ENCODE data around the gene PTPN23. TPM values are rescaled to one million over a fixed set of nuclear protein-coding genes. Genes with fewer than 3 reads are reported as not detected.

The PTPN23 gene
- total and polyA plus RNA-seq, 2 of the 13 experiments (the other 11 are each of a cell fraction or from before 2014, with no cell fraction given) = 2.3 to 3.7 TPM

DNA sequence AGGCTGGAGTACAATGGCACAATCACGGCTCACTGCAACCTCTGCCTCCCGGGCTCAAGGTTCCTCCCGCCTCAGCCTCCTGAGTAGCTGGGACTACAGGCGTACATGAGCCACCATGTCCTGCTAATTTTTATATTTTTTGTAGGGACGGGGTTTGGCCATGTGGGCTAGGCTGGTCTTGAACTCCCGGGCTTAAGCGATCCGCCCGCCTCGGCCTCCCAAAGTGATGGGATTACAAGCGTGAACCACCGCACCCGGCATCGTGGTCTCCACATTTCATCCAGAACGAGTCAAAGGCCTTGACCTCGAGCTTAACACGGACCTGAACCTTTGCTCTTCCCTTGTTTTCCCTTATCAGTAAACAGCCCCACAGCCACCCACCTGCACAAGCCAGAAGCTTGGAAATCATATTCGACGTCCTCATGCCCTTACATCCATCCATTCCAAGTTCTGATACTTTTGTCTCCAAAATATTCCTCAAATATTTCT is 1.4 kb upstream of the PTPN23 start (continued):
- TF ChIP-seq ZNF672 (CRISPR knock-in tag; IDR thresholded peaks at IDR 0.05) = no peak
- TF ChIP-seq MTA3 (CRISPR knock-in tag; IDR thresholded peaks at IDR 0.05) = no peak
- TF ChIP-seq, protein P1, sequence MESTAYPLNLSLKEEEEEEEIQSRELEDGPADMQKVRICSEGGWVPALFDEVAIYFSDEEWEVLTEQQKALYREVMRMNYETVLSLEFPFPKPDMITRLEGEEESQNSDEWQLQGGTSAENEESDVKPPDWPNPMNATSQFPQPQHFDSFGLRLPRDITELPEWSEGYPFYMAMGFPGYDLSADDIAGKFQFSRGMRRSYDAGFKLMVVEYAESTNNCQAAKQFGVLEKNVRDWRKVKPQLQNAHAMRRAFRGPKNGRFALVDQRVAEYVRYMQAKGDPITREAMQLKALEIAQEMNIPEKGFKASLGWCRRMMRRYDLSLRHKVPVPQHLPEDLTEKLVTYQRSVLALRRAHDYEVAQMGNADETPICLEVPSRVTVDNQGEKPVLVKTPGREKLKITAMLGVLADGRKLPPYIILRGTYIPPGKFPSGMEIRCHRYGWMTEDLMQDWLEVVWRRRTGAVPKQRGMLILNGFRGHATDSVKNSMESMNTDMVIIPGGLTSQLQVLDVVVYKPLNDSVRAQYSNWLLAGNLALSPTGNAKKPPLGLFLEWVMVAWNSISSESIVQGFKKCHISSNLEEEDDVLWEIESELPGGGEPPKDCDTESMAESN (CRISPR knock-in tag; conservative IDR thresholded peaks at IDR 0.05) = peak; percentile 59; the same call in 1 of the 2 replicates
- TF ChIP-seq ZFP62 (CRISPR knock-in tag; IDR thresholded peaks at IDR 0.05) = no peak
- TF ChIP-seq, protein P2, sequence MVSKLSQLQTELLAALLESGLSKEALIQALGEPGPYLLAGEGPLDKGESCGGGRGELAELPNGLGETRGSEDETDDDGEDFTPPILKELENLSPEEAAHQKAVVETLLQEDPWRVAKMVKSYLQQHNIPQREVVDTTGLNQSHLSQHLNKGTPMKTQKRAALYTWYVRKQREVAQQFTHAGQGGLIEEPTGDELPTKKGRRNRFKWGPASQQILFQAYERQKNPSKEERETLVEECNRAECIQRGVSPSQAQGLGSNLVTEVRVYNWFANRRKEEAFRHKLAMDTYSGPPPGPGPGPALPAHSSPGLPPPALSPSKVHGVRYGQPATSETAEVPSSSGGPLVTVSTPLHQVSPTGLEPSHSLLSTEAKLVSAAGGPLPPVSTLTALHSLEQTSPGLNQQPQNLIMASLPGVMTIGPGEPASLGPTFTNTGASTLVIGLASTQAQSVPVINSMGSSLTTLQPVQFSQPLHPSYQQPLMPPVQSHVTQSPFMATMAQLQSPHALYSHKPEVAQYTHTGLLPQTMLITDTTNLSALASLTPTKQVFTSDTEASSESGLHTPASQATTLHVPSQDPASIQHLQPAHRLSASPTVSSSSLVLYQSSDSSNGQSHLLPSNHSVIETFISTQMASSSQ (IDR thresholded peaks at IDR 0.05; ENCODE audit: low read depth) = 0 out of 2 replicates have a peak, but pooled peaks have one; percentile 18
- TF ChIP-seq, protein P2 (CRISPR knock-in tag; IDR thresholded peaks at IDR 0.05; ENCODE audit: borderline replicate concordance) = peak; percentile 31; the same call in 1 of the 2 replicates
- TF ChIP-seq, protein P3, sequence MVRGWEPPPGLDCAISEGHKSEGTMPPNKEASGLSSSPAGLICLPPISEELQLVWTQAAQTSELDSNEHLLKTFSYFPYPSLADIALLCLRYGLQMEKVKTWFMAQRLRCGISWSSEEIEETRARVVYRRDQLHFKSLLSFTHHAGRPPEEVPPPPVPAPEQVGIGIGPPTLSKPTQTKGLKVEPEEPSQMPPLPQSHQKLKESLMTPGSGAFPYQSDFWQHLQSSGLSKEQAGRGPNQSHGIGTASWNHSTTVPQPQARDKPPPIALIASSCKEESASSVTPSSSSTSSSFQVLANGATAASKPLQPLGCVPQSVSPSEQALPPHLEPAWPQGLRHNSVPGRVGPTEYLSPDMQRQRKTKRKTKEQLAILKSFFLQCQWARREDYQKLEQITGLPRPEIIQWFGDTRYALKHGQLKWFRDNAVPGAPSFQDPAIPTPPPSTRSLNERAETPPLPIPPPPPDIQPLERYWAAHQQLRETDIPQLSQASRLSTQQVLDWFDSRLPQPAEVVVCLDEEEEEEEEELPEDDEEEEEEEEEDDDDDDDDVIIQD (CRISPR knock-in tag; IDR thresholded peaks at IDR 0.05; ENCODE audit: low read depth) = peak; percentile 51; the same call in 1 of the 2 replicates
- 0 out of 2 replicates have a peak, but pooled peaks have one; percentile 30 for TF ChIP-seq ZNF790 (CRISPR knock-in tag; IDR thresholded peaks at IDR 0.05; ENCODE audit: borderline replicate concordance)
- no peak for TF ChIP-seq ZFP36 (IDR thresholded peaks at IDR 0.05; ENCODE audit: borderline replicate concordance, low read depth, low read length, partially characterized antibody)
- no peak for TF ChIP-seq ZNF138 (CRISPR knock-in tag; IDR thresholded peaks at IDR 0.05; ENCODE audit: low read depth)
- TF ChIP-seq KDM5A (IDR thresholded peaks at IDR 0.05; ENCODE audit: borderline replicate concordance, low read length) = no peak
- TF ChIP-seq ZNF253 (CRISPR knock-in tag; IDR thresholded peaks at IDR 0.05; ENCODE audit: borderline replicate concordance) = peak; percentile 67; the same call in 1 of the 2 replicates
- TF ChIP-seq ZNF878 (CRISPR knock-in tag; IDR thresholded peaks at IDR 0.05) = no peak; the same call in 1 of the 2 replicates
- TF ChIP-seq WIZ (CRISPR knock-in tag; IDR thresholded peaks at IDR 0.05) = no peak

Data from HepG2 (cell line).